Measurements from ENCODE around the gene SCMH1.
"Not testable (repeated sequence)": the region's sequence is repeated elsewhere in the genome, so short reads cannot be mapped to it uniquely, and the experiment has no call there.

The SCMH1 gene

DNA sequence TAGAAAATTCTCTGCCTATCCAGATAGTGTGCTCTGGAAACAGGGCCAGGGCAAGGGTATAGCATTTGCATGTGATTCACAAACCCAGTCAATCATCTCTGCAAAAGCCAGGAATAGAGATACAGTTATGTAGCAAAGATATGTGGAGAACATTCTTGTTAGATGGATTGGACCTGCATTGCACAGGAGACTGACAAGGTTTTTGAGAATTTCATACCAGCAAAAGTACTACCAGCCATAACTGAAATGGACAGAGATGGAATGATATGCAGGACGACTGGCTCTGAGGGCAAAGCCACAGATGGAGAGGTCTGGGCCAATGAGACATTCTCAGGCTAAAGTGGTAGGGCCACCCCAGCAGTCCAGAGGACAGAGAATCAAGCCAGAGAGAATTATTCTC, 24.7 kb downstream of the SCMH1 start:
- no peak for DNase-seq (ENCODE audit: low spot score)
- H3K36me3 Mint-ChIP-seq (ENCODE audit: low read depth): peaks cover 35% of the 10 kb centered on the region
- peaks cover 1% of the 10 kb centered on the region for H3K4me1 Mint-ChIP-seq (ENCODE audit: low read depth)
- H3K9me3 Mint-ChIP-seq: peaks cover 30% of the 10 kb centered on the region
- no peak overlapping the region for H3K4me3 Mint-ChIP-seq
- no peaks in the 10 kb centered on the region for H3K27me3 Mint-ChIP-seq (ENCODE audit: low read depth)
- no peak overlapping the region for H3K27ac Mint-ChIP-seq

DNA sequence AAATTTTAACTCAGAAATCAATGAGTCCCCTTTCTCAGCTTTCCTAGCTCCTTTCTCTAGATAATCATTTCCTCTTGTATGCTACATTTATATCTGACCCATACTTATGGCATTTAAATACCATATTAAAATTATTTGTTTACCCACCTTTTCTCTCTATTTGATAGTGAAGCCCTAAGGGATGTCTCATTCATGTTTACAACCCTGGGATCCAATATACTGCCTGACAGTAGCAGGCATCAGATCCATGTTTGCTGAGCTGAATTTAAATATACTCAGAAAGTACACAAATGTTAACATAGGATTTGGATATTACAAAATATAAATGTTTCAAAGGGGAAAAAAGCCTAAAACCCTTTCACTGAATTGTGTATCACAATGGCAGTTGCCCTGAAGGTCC, 26.5 kb downstream of the SCMH1 start:
- no peak for DNase-seq (ENCODE audit: low spot score)
- Mint-ChIP-seq H3K4me1 (ENCODE audit: low read depth) (peaks cover 5% of the 10 kb centered on the region), H3K4me3 (no peak overlapping the region), H3K36me3 (ENCODE audit: low read depth) (peaks cover 39% of the 10 kb centered on the region), H3K27me3 (ENCODE audit: low read depth) (no peaks in the 10 kb centered on the region), H3K9me3 (peaks cover 30% of the 10 kb centered on the region), H3K27ac (no peak overlapping the region)

DNA sequence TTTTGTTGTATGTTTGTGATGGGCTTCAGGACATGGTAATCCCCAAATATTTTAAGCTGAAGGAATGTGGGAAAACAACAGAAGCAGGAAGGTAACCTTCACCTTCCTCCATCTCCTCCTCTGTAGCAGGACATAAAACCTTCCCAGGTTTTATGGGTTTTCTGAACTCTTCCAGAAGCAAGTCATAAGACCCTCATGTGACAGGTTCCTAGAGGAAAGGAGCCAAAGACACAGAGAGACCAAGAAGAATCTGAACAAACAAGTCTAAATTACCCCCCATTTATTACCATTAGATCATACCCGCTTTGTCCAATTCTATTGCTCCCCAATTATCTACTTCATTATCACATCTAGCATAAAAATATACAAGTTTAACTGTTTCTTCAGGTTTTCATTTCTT, 28.8 kb downstream of the SCMH1 start:
- H3K27ac Mint-ChIP-seq: no peak overlapping the region
- peaks cover 22% of the 10 kb centered on the region for H3K36me3 Mint-ChIP-seq (ENCODE audit: low read depth)
- DNase-seq (ENCODE audit: low spot score): no peak
- no peaks in the 10 kb centered on the region for H3K27me3 Mint-ChIP-seq (ENCODE audit: low read depth)
- no peak overlapping the region for H3K4me3 Mint-ChIP-seq
- peaks cover 16% of the 10 kb centered on the region for H3K9me3 Mint-ChIP-seq
- H3K4me1 Mint-ChIP-seq (ENCODE audit: low read depth): peaks cover 5% of the 10 kb centered on the region

DNA sequence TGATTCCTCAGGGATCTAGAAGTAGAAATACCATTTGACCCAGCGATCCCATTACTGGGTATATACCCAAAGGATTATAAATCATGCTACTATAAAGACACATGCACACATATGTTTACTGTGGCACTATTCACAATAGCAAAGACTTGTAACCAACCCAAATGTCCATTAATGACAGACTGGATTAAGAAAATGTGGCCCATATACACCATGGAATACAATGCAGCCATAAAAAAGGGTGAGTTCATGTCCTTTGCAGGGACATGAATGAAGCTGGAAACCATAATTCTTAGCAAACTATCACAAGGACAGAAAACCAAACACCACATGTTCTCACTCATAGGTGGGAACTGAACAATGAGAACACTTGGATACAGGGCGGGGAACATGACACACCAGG, 30.5 kb downstream of the SCMH1 start:
- not testable (repeated sequence) for H3K4me3 Mint-ChIP-seq; H3K4me1 Mint-ChIP-seq (ENCODE audit: low read depth); H3K27ac Mint-ChIP-seq; DNase-seq (ENCODE audit: low spot score); H3K27me3 Mint-ChIP-seq (ENCODE audit: low read depth)
- peaks cover 12% of the 10 kb centered on the region for H3K9me3 Mint-ChIP-seq
- H3K36me3 Mint-ChIP-seq (ENCODE audit: low read depth): peaks cover 15% of the 10 kb centered on the region

DNA sequence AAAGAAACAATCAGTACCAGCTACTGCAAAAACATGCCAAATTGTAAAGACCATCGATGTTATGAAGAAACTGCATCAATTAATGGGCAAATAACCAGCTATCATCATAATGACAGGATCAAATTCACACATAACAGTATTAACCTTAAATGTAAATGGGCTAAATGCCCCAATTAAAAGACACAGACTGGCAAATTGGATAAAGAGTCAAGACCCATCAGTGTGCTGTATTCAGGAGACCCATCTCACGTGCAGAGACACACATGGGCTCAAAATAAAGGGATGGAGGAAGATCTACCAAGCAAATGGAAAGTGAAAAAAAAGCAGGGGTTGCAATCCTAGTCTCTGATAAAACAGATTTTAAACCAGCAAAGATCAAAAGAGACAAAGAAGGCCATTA, 35.1 kb downstream of the SCMH1 start:
- H3K36me3 Mint-ChIP-seq (ENCODE audit: low read depth): peaks cover 18% of the 10 kb centered on the region
- H3K27ac Mint-ChIP-seq, H3K4me3 Mint-ChIP-seq: not testable (repeated sequence)

DNA sequence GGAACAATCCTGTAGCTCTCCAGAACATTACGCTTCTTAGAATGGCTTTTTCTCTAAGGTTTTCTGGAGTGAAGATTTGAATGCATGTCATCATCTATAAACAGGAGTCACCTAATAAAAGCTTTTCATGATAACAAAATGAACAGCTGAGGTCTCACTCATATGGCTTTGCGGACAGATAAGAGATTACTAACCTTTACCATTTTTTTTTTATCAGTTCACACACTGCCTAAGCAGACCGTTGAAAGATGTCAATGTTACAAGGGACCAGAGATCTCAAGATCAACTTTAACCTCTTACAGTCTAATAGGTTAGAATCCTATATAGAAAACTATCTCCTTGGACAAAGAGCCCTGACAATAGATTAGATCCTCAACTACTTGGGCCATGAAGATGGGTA, 41.4 kb downstream of the SCMH1 start:
- Mint-ChIP-seq H3K4me1 (ENCODE audit: low read depth) (no peaks in the 10 kb centered on the region), H3K9me3 (peaks cover 9% of the 10 kb centered on the region), H3K36me3 (ENCODE audit: low read depth) (peaks cover 3% of the 10 kb centered on the region), H3K27ac (no peak overlapping the region), H3K4me3 (no peak overlapping the region), H3K27me3 (ENCODE audit: low read depth) (no peaks in the 10 kb centered on the region)
- DNase-seq (ENCODE audit: low spot score): no peak

More for the DNA sequence above, 35.1 kb downstream of the SCMH1 start:
- not testable (repeated sequence) for DNase-seq (ENCODE audit: low spot score); H3K4me1 Mint-ChIP-seq (ENCODE audit: low read depth); H3K27me3 Mint-ChIP-seq (ENCODE audit: low read depth)
- H3K9me3 Mint-ChIP-seq: peaks cover 21% of the 10 kb centered on the region

DNA sequence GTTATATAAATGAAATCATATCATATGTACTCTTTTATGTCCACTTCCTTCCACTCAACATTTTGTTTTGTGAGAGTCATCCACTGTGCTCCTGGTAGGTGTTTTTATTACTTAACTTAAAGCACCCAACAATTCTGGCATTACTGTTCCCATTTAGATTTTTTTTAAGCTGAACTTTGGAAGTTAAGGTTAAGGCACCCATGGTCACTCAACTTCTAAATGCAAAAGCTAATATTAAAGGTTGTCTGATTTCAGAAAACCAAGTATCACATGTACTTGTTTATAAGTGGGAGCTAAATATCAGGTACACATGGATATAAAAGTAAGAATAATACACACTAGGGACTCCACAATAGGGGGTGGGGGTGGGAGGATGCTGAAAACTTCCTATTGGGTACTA, 42.7 kb downstream of the SCMH1 start:
- Mint-ChIP-seq H3K27me3 (ENCODE audit: low read depth) (no peaks in the 10 kb centered on the region), H3K36me3 (ENCODE audit: low read depth) (peaks cover 2% of the 10 kb centered on the region), H3K27ac (no peak overlapping the region), H3K4me1 (ENCODE audit: low read depth) (no peaks in the 10 kb centered on the region), H3K4me3 (no peak overlapping the region), H3K9me3 (peaks cover 6% of the 10 kb centered on the region)
- no peak for DNase-seq (ENCODE audit: low spot score)

DNA sequence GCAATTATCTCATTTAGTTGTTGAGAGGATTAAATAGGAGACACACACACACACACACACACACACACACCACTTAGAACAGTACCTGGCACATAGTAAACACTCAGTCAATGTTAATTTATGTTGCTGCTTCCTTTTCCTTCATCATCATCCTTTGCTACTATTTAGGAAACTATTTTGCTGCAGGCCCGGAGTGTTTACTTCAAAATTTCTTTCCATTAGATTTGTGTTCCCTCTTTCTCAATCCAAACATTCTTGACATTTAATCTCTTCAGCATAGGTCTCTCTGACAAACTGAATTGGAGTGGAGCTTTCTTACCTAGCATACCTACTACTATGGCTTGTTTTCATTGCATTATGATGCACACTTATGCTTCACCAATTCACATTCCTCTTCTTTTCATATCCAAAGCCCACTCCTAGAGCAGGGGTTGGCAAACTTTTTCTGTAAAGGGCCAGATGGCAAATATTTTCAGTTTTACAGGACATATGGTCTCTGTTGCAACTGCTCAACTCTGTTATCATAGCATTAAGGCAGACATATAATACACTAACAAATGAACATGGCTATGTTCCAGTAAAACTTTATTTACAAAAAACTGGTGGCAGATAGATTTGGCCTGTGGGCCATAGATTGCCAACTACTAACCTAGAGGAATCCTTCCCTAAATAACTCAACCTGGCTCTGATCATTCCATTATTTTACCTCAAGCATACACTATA, 49.5 kb downstream of the SCMH1 start:
- Mint-ChIP-seq H3K9me3 (no peaks in the 10 kb centered on the region), H3K4me1 (ENCODE audit: low read depth) (no peaks in the 10 kb centered on the region), H3K36me3 (ENCODE audit: low read depth) (no peaks in the 10 kb centered on the region), H3K27me3 (ENCODE audit: low read depth) (no peaks in the 10 kb centered on the region), H3K27ac (no peak overlapping the region), H3K4me3 (no peak overlapping the region)
- DNase-seq (ENCODE audit: low spot score): no peak

DNA sequence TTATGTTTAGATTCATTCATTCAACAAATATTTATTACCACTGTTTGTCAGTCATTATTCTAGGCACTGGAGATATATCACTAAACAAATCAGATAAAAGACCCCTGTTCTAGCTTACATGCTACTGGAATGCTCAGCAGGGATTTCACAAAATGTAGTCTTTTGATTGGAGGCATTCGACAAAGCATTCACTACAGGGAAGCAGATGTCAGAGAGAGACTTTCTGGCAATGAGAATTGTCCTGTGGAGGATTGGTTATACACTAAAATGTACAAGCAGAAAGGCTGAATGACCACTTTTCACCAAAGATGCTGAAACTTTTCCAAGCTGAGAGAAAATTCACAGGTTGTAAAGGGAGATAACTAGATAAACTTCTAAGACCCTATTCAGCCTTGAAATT, 57.7 kb downstream of the SCMH1 start:
- no peaks in the 10 kb centered on the region for H3K27me3 Mint-ChIP-seq (ENCODE audit: low read depth)
- H3K4me1 Mint-ChIP-seq (ENCODE audit: low read depth): no peaks in the 10 kb centered on the region
- H3K9me3 Mint-ChIP-seq: no peaks in the 10 kb centered on the region
- H3K27ac Mint-ChIP-seq: no peak overlapping the region
- no peak for DNase-seq (ENCODE audit: low spot score)
- no peak overlapping the region for H3K4me3 Mint-ChIP-seq
- peaks cover 3% of the 10 kb centered on the region for H3K36me3 Mint-ChIP-seq (ENCODE audit: low read depth)

DNA sequence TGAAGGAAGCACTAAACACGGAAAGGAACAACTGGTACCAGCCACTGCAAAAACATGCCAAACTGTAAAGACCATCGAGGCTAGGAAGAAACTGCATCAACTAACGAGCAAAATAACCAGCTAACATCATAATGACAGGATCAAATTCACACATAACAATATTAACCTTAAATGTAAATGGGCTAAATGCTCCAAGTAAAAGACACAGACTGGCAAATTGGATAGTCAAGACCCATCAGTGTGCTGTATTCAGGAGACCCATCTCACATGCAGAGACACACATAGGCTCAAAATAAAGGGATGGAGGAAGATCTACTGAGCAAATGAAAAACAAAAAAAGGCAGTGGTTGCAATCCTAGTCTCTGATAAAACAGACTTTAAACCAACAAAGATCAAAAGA, 63.9 kb downstream of the SCMH1 start:
- DNase-seq (ENCODE audit: low spot score); H3K4me1 Mint-ChIP-seq (ENCODE audit: low read depth); H3K27me3 Mint-ChIP-seq (ENCODE audit: low read depth); H3K27ac Mint-ChIP-seq; H3K9me3 Mint-ChIP-seq; H3K4me3 Mint-ChIP-seq: not testable (repeated sequence)
- peaks cover 14% of the 10 kb centered on the region for H3K36me3 Mint-ChIP-seq (ENCODE audit: low read depth)

DNA sequence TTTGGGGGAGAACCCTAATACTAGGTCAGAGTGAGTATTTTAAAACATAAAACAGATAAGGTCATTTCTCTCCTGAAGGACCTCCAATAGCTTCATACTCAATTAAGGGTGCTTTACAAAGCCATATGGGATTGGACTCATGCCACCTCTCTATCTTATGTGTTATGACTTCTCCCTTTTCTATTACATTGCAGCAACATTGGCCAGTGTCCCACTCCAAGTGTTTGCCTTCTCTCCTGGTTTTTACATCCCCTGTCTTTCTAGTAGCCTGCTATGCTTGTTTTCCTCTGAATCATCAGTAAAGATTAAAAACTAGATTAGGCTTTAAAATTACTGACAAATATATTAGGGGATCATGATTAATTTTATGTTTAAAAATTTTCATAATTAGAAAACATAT, 66.6 kb downstream of the SCMH1 start:
- no peaks in the 10 kb centered on the region for H3K4me1 Mint-ChIP-seq (ENCODE audit: low read depth)
- no peak overlapping the region for H3K27ac Mint-ChIP-seq
- H3K27me3 Mint-ChIP-seq (ENCODE audit: low read depth): no peaks in the 10 kb centered on the region
- H3K36me3 Mint-ChIP-seq (ENCODE audit: low read depth): peaks cover 15% of the 10 kb centered on the region
- DNase-seq (ENCODE audit: low spot score): no peak
- no peak overlapping the region for H3K4me3 Mint-ChIP-seq
- H3K9me3 Mint-ChIP-seq: peaks cover 9% of the 10 kb centered on the region

DNA sequence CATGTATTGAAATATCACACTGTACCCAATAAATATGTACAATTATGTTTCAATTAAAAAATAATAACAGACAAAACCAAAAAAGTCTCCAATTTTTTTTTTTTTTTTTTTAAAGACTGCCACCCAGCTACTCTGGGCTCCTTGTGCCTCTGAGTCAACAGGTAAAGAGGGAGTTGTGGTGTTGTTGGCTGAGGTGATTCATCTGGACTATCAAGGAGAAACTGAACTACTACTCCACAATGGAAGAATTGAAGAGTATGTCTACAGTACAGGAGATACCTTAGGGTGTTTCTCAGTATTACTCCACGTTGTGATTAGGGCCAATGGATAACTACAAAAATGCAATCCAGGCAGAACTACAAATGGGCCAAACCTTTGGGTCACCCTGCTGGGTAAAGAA, 67.9 kb downstream of the SCMH1 start:
- no peak overlapping the region for H3K27ac Mint-ChIP-seq
- peaks cover 17% of the 10 kb centered on the region for H3K36me3 Mint-ChIP-seq (ENCODE audit: low read depth)
- DNase-seq (ENCODE audit: low spot score): no peak

DNA sequence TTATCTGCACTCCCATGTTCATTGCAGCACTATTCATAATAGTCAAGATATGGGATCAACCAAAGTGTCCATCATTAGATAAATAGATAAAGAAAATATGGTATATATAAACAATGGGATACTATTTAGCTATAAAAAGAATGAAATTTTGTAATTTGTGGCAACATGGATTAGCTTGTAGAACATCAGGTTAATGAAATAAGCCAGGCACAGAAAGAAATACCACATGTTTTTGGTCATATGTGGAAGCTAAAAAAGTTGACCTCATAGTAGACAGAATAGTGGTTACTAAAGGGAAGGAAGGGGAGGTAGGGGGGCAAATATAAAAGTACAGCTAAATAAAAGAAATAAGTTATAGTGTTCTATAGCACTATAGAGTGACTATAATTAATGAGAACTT, 68.5 kb downstream of the SCMH1 start:
- Mint-ChIP-seq H3K4me3 (no peak overlapping the region), H3K27me3 (ENCODE audit: low read depth) (no peaks in the 10 kb centered on the region), H3K4me1 (ENCODE audit: low read depth) (no peaks in the 10 kb centered on the region), H3K36me3 (ENCODE audit: low read depth) (peaks cover 16% of the 10 kb centered on the region), H3K9me3 (peaks cover 13% of the 10 kb centered on the region), H3K27ac (no peak overlapping the region)
- no peak for DNase-seq (ENCODE audit: low spot score)

More for the DNA sequence above, 67.9 kb downstream of the SCMH1 start:
- no peaks in the 10 kb centered on the region for H3K4me1 Mint-ChIP-seq (ENCODE audit: low read depth)
- H3K9me3 Mint-ChIP-seq: peaks cover 10% of the 10 kb centered on the region
- no peaks in the 10 kb centered on the region for H3K27me3 Mint-ChIP-seq (ENCODE audit: low read depth)
- no peak overlapping the region for H3K4me3 Mint-ChIP-seq

DNA sequence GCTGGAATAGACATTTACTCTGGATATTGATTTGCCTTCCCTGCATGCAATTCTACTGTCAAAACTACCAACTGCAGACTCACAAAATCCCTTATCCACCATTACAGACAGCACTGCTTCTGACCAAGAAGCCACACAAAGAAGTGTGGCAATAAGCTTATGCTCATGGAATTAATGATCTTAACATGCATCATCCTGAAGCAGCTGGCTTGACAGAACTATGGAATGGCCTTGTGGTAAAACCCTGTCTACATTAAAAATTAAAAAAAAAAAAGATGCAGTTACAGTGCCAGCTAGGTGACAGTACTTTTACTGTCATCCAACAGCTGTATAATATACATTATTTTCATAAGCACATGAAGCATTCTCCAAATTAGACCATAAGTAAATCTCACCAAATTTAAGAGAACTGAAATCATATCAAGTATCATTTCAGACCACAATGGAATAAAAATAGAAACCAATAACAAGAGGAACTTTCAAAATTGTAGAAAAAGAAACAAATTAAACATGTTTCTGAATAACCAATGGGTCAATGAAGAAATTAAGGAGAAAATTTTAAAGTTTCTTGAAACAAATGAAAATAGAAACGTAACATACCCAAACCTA, 70.7 kb downstream of the SCMH1 start:
- no peak overlapping the region for H3K4me3 Mint-ChIP-seq

DNA sequence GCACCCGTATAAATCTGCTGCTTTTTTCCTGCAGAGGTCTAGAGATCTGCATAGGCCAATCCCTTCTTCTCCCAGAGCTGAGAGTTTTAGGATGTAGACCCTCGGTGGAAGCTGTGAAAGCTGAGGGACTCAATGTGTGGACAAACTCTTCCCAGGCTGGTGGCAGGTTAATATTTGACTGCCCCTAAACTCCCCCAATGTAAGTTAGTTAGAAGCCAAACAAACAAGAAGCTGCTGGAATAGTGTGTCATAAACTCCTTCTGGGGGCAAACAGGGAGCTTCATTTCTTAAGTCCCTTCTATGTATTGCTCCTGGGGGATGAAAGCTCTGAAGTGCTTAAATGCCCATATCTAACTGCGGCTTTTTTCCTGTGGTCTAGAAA, 72.3 kb downstream of the SCMH1 start:
- no peak for DNase-seq (ENCODE audit: low spot score)
- Mint-ChIP-seq H3K4me3 (no peak overlapping the region), H3K9me3 (peaks cover 28% of the 10 kb centered on the region), H3K27ac (no peak overlapping the region), H3K4me1 (ENCODE audit: low read depth) (peaks cover 10% of the 10 kb centered on the region), H3K27me3 (ENCODE audit: low read depth) (no peaks in the 10 kb centered on the region), H3K36me3 (ENCODE audit: low read depth) (peaks cover 23% of the 10 kb centered on the region)

More for the DNA sequence above, 70.7 kb downstream of the SCMH1 start:
- DNase-seq (ENCODE audit: low spot score): no peak
- Mint-ChIP-seq H3K4me1 (ENCODE audit: low read depth) (peaks cover under 1% of the 10 kb centered on the region), H3K36me3 (ENCODE audit: low read depth) (peaks cover 25% of the 10 kb centered on the region), H3K9me3 (peaks cover 28% of the 10 kb centered on the region), H3K27me3 (ENCODE audit: low read depth) (no peaks in the 10 kb centered on the region), H3K27ac (no peak overlapping the region)
